Lung microvascular endothelial cell (primary cell): ENCODE measurements around the gene RASGRF2. TPM values are rescaled to one million over a fixed set of nuclear protein-coding genes. Genes with fewer than 3 reads are reported as not detected.

Experiments used
- DNase-seq, 2 donors: peaks; one replicate each; pipeline versions ENCODE4 v3.0.0 to v3.0.0-alpha.2; 2010; ENCODE audit warnings: low read depth in 2 of 2
- total RNA-seq: library from RNA; depleted of rRNA; stranded (reverse); fragments of >200 nt; gene quantifications from 2 replicates; pipeline ENCODE4 v1.2.1, GENCODE V29; 2014

Gene RASGRF2
- total RNA-seq, 1 donor from 2014 or later = 20.6 TPM

DNA sequence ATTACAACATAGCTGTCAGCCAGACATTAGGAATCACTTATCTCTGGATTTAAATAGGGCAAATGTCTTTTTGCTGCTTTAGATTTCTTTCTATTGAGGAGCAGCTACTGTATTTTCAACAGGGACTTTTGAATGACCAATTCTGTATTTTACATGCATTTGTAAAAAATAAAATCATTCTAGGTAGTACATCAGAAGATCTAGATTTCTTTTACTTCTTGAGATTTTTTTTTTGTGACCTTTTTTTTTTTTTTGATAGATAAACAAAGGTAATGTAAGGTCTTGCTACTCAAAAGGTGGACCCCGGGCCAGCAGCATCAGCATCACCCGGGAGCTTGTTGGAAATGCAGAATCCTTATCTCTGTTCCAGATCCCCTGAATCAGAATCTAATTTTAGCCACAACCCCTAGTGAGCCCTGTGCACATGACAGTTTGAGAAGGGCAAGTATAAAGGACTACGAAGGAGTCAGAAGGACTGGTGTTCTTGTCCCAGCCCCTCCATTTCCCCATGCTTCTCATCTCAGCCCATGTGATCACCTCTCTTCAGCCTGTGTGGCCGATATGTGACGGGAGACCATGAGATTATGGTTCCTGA is 235.3 kb downstream of the RASGRF2 start:
- DNase-seq = no peak

GRCh38 chr5:81202655-81203054 is 242.5 kb downstream of the RASGRF2 start:
- DNase-seq = no peak

GRCh38 chr5:81203729-81204128 is 243.6 kb downstream of the RASGRF2 start:
- DNase-seq = no peak

GRCh38 chr5:81204205-81204604 is 244.0 kb downstream of the RASGRF2 start:
- no peak for DNase-seq

GRCh38 chr5:81205058-81205457 is 244.9 kb downstream of the RASGRF2 start:
- DNase-seq = no peak

DNA sequence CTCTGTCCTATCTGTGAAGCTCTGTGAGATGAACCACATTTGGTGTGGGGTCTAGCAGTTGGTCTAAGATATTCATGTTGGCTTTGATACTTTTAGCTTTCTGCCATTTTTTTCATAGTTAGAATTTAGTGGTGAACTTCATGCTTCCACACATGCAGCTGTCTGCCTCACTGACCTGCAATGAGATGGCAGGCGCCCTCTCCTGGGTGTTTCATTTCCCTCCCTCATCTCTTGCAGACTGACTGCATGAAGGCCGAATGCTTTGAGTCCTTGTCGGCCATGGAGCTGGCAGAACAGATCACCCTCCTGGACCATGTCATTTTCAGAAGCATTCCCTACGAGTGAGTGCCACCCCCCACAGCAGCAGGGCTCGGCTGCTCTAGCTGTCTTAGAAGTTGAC is 246.8 kb downstream of the RASGRF2 start:
- DNase-seq = no peak

GRCh38 chr5:81208904-81209303 is 248.7 kb downstream of the RASGRF2 start:
- no peak for DNase-seq

- DNase-seq = no peak
These were observed 249.2 kb downstream of the RASGRF2 start for GRCh38 chr5:81209386-81209785.

DNA sequence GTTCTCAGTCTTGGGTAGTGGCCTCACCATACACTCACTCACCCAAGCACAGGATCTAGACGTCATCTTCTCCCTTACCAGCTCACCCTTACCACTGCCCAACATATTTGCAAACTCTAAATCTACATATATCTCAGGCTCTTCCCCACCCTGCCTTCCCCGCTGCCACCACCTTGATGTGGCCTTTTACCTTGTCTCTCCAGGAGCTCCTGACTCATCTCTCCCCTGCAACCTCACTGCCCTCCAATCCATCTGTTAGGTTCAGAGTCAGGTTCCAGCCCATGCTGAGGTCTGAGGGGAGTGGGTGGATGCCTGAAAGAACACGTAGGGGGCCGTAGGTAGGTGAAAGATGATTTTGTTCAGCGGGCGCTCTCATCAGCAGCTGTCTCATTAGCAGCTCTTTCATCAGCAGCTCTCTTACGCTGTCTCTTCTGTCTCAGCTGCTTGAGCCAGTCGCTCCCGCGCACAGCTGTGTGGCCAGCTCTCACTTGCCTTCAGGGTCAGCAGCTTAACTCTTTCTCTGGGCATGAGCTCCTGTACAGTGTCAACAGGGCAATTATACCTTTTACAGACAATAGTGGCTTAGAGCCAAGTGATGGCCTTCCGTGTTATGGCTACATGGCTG is 249.8 kb downstream of the RASGRF2 start:
- DNase-seq = peak in 1 of 2 donors; percentile 11

GRCh38 chr5:81212211-81212751 is 252.1 kb downstream of the RASGRF2 start:
- no peak for DNase-seq

DNA sequence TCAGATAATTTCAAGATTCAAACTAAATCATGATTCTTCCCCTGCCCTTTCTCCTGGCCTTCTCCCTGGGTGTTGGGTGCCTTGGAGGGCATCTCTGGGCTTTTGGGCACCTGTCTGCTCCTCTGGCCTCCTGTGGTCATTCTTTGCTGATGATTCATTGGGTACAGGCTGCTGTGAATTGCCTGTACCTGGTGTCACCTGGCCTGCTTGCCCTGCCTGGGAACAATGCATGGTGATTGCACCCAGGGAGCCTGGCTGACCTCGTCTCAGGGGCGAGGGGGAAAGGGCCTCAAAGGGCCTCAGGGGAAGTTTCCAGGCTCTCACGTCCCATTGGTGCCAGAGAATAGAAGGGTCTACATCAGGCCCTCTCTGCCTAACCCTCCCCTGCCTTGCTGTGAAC is 252.9 kb downstream of the RASGRF2 start:
- no peak for DNase-seq

DNA sequence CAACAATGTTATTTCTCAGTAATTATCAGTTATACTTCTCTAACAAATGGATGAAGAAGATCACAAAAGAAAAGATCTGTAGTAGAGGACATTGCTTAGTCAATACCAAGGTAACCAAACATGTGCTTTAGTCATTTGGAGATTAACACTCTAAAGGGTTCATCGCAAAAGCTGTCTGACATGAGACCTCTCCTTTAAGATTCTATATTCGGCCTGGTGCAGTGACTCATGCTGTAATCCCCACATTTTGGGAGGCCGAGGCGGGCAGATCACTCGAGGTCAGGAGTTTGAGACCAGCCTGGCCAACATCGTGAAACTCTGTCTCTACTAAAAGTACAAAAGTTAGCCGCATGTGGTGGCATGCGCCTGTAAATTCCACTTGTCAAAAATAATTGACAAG is 254.7 kb downstream of the RASGRF2 start:
- DNase-seq = no peak

- no peak for DNase-seq
These were observed 256.0 kb downstream of the RASGRF2 start for GRCh38 chr5:81216152-81216551.

DNA sequence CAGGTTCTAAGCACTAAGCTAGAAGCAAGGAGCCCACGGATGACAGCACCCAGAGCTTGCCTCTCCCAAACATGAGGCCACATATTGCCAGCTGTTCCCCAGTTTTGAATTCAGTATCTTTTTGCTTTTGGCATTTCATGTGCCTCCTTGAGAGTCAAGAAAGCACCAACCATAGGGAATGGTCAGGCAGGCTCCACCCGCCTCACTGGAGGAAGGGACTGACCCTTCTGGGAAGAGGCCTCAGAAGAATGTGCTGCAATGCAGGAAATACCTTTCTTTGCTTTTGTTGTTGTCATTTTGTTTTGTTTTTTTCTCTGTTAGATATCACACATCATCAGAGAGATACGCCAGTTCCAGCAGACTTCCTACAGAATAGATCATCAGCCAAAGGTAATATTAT is 259.2 kb downstream of the RASGRF2 start:
- no peak for DNase-seq

DNA sequence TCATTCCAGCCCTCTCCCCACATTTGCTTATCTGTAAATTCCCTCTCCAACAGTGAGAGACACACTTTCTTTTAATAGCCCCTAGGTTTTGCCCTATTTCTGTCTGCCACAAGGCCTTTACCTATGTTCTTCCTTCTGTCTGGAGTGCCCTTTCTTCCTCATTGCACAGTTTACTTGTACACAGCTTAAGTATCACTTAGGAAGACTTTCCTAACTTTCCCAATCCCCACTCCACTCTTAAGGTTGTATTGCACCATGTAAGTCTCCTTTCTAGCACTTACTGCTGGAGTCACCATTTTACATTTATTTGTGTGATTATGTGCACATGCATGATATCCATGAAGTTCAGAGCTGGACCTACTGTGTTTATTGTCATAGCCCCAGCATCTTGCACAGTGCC is 262.1 kb downstream of the RASGRF2 start:
- DNase-seq = no peak

DNA sequence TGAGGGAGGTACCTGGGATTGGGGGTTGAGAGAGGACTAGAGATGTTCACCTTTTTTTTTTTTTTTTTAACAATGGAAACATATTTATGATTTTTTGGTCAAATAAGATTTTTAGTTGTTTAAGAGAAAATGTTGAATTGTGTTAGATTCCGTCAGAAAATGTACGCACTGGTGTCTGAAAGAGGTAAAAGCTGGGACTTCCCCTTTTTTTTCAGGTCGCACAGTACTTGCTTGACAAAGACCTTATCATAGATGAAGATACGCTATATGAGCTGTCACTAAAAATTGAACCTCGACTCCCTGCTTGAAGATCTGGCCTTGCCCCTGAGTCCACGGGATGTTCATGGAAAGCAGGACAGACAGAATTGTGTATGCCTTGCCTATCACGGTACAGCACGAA is 265.3 kb downstream of the RASGRF2 start:
- DNase-seq = no peak

DNA sequence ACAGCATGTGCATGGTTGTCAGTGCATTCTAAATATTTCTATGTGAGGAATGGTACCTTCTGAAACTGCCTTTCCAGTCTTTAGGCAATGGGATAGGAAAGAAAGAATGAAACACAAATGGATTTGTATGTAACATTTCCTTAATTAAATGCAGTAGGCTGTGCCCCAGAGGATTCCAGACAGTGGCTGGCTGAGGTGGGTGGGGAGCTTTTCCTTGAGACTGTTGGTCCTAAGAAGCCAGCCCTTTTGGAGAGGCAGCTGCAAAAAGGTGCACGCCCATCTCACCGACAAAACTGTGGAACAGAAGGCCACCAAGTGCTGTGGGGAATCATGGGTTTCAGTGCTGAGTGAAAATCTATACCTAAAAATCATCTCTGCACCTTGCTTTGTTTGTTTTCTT is 266.1 kb downstream of the RASGRF2 start:
- DNase-seq = no peak

- no peak for DNase-seq
These were observed 266.8 kb downstream of the RASGRF2 start for GRCh38 chr5:81226949-81227348.

GRCh38 chr5:81228084-81228483 is 267.9 kb downstream of the RASGRF2 start:
- DNase-seq = no peak

- no peak for DNase-seq
These were observed 270.3 kb downstream of the RASGRF2 start for GRCh38 chr5:81230416-81230815.

- DNase-seq = no peak
These were observed 272.4 kb downstream of the RASGRF2 start for GRCh38 chr5:81232464-81233079.

- peak; percentile 45 to 48 for DNase-seq
These were observed 273.0 kb downstream of the RASGRF2 start, which contains the start of gene CKMT2 for GRCh38 chr5:81233080-81233634. CKMT2 (plus strand) TSS chr5:81233322; CDS start chr5:81251133, 17,811 bp downstream.
